GM19238 (cell line): ENCODE results near the gene CTAG2.
"Not testable (repeated sequence)": the region's sequence is repeated elsewhere in the genome, so short reads cannot be mapped to it uniquely, and the experiment has no call there.

Source experiments
- DNase-seq: peaks from one replicate; pipeline ENCODE4 v3.0.0; 2011; ENCODE audit warnings: low spot score; ENCODE audit not compliant: insufficient read length

CTAG2 gene

GRCh38 chrX:154648931-154649330 lies 4.4 kb downstream of the CTAG2 start:
- DNase-seq, result no peak

- not testable (repeated sequence) for DNase-seq
Observed at GRCh38 chrX:154645745-154646378, 7.5 kb downstream of the CTAG2 start.

GRCh38 chrX:154643708-154644107 lies 9.7 kb downstream of the CTAG2 start:
- DNase-seq, result not testable (repeated sequence)

GRCh38 chrX:154641740-154642139 lies 11.6 kb downstream of the CTAG2 start:
- DNase-seq, result not testable (repeated sequence)

GRCh38 chrX:154633661-154634060 lies 19.7 kb downstream of the CTAG2 start:
- not testable (repeated sequence) for DNase-seq

GRCh38 chrX:154630949-154631348 lies 22.4 kb downstream of the CTAG2 start:
- not testable (repeated sequence) for DNase-seq

GRCh38 chrX:154628960-154629359 lies 24.4 kb downstream of the CTAG2 start:
- not testable (repeated sequence) for DNase-seq

- not testable (repeated sequence) for DNase-seq
Observed at GRCh38 chrX:154620767-154621414, 32.5 kb downstream of the CTAG2 start.

- not testable (repeated sequence) for DNase-seq
Observed at GRCh38 chrX:154619182-154619581, 34.2 kb downstream of the CTAG2 start, which contains the start of gene CTAG1B. TSS of gene CTAG1B (minus strand) at chrX:154619282. CDS start at chrX:154619218, 64 bp downstream.

GRCh38 chrX:154613586-154613985 lies 39.8 kb downstream of the CTAG2 start:
- DNase-seq, result not testable (repeated sequence)

GRCh38 chrX:154611146-154611545 lies 42.2 kb downstream of the CTAG2 start:
- not testable (repeated sequence) for DNase-seq

GRCh38 chrX:154608823-154609222 lies 44.6 kb downstream of the CTAG2 start:
- not testable (repeated sequence) for DNase-seq

GRCh38 chrX:154607976-154608375 lies 45.4 kb downstream of the CTAG2 start:
- DNase-seq, result not testable (repeated sequence)

- no peak for DNase-seq
Observed at GRCh38 chrX:154607370-154607769, 46.0 kb downstream of the CTAG2 start.

GRCh38 chrX:154605566-154605965 lies 47.8 kb downstream of the CTAG2 start:
- no peak for DNase-seq

GRCh38 chrX:154603438-154604430 lies 49.6 kb downstream of the CTAG2 start:
- no peak for DNase-seq

GRCh38 chrX:154602766-154603437 lies 50.5 kb downstream of the CTAG2 start:
- DNase-seq, result no peak

GRCh38 chrX:154602226-154602625 lies 51.2 kb downstream of the CTAG2 start:
- no peak for DNase-seq
